K562 (cell line): ENCODE results near the gene SLC34A3. TPM values are rescaled to one million over a fixed set of nuclear protein-coding genes. Genes with fewer than 3 reads are reported as not detected.

Experiments used
- CHD7 ChIP-seq: fragments of 200-600 bp; sonication (generic); IDR thresholded peaks from one replicate; pipeline ENCODE4 v1.6.1; 2012; ENCODE audit warnings: mild to moderate bottlenecking, low read depth, low read length, inconsistent platforms
- GABPB1 ChIP-seq: sonication (generic); formaldehyde crosslinking; IDR thresholded peaks from 2 replicates; pipeline ENCODE4 v1.8.0; 2022; ENCODE audit warnings: mild to moderate bottlenecking, missing genetic modification reagents
- JUNB ChIP-seq: fragments of 450-650 bp; formaldehyde crosslinking; conservative IDR thresholded peaks from 2 replicates; pipeline ENCODE4 v1.4.0; 2020; ENCODE audit warnings: mild to moderate bottlenecking
- LCOR ChIP-seq: sonication (generic); formaldehyde crosslinking; IDR thresholded peaks from 2 replicates; pipeline ENCODE4 v1.8.0; 2022; ENCODE audit warnings: mild to moderate bottlenecking, missing genetic modification reagents
- NFATC3 ChIP-seq: fragments of 450-650 bp; IDR thresholded peaks from 2 replicates; pipeline ENCODE4 v1.6.1; 2017; ENCODE audit warnings: mild to moderate bottlenecking
- PHB2 ChIP-seq: fragments of 450-650 bp; IDR thresholded peaks from 2 replicates; pipeline ENCODE4 v1.6.1; 2017; ENCODE audit warnings: low read depth
- PREB ChIP-seq: sonication (generic); formaldehyde crosslinking; IDR thresholded peaks from 2 replicates; pipeline ENCODE4 v1.8.1; 2023; ENCODE audit warnings: mild to moderate bottlenecking, missing genetic modification reagents
- TCF7 ChIP-seq: sonication (generic); IDR thresholded peaks from 2 replicates; pipeline ENCODE4 v1.6.1; 2016; ENCODE audit warnings: antibody characterized with exemption, borderline replicate concordance
- ZNF121 ChIP-seq: sonication (generic); formaldehyde crosslinking; conservative IDR thresholded peaks from 2 replicates; pipeline ENCODE4 v1.8.0; 2022; ENCODE audit warnings: missing genetic modification reagents
- ZNF589 ChIP-seq: fragments of 200-800 bp; sonication (Bioruptor generic); IDR thresholded peaks from 2 replicates; pipeline ENCODE4 v1.6.1; 2016; ENCODE audit warnings: low read depth, missing genetic modification characterization, missing compliant biosample characterization
- polyA plus RNA-seq, 8 experiments: library from polyadenylated mRNA; depleted of rRNA in 4 of 8; stranded (reverse) in 5 of 8; unstranded in 3 of 8; fragments of >200 nt; fragmentation: Nextera tagmentation in 2 of 8; fragmentation: Illumina TruSeq in 1 of 8; extraction: Ambion mirVana in 2 of 8; extraction: Trizol in 1 of 8; gene quantifications; 2 replicates each; pipeline versions ENCODE4 v1.2.1 to v1.2.3, GENCODE V29; 2011 to 2014; ENCODE audit warnings: inconsistent platforms in 1 of 8, missing spikeins in 1 of 8
- total RNA-seq, 7 experiments: library from RNA; depleted of rRNA in 6 of 7; stranded (reverse); fragments of >200 nt in 6 of 7; fragmentation: Illumina TruSeq in 2 of 7; extraction: Trizol in 2 of 7; gene quantifications; 2 replicates each; pipeline versions ENCODE4 v1.2.1 to v1.2.3, GENCODE V29; 2011 to 2021; ENCODE audit warnings: low replicate concordance in 1 of 7

The SLC34A3 gene
- total and polyA plus RNA-seq, 9 of the 15 experiments (the other 6 are each of a cell fraction or from before 2014, with no cell fraction given): not detected

- no peak for TF ChIP-seq CHD7
- no peak for TF ChIP-seq PHB2
- no peak for TF ChIP-seq NFATC3
- no peak for TF ChIP-seq TCF7
- TF ChIP-seq PREB: no peak
- no peak for TF ChIP-seq JUNB
- no peak for TF ChIP-seq ZNF589 (CRISPR knock-in tag)
- TF ChIP-seq ZNF121: no peak
- no peak for TF ChIP-seq LCOR (CRISPR knock-in tag)
- no peak for TF ChIP-seq GABPB1 (CRISPR knock-in tag)
Observed at GRCh38 chr9:137230705-137231371, at the start of gene SLC34A3 (continued).
